SK-N-SH (cell line): ENCODE results near the gene POTEG. TPM values are rescaled to one million over a fixed set of nuclear protein-coding genes. Genes with fewer than 3 reads are reported as not detected.
"Not testable (repeated sequence)": the region's sequence is repeated elsewhere in the genome, so short reads cannot be mapped to it uniquely, and the experiment has no call there.

Experiments
- CTCF ChIA-PET: fragments of 300-600, 350-600 bp; formaldehyde crosslinking; extraction: SDS; loops from one replicate; lab custom pipeline; 2021; lab: Yijun Ruan, JAX
- POLR2A ChIA-PET: fragments of 350-600 bp; sonication (Branson Sonifier 250); formaldehyde crosslinking; extraction: SDS; loops from one replicate; lab custom pipeline; 2020; ENCODE audit warnings: antibody characterized with exemption, inconsistent platforms; lab: Yijun Ruan, JAX
- DNase-seq: peaks from one replicate; pipeline ENCODE4 v3.0.0; 2012
- H2AFZ ChIP-seq: fragments of 200-600 bp; sonication (generic); 2 replicates; pipeline ENCODE4 v1.8.1; 2016; ENCODE audit warnings: antibody characterized with exemption, mild to moderate bottlenecking, low read depth
- H3F3A ChIP-seq: fragments of 200-600 bp; sonication (generic); replicated peaks from 2 replicates; pipeline ENCODE3; 2016; ENCODE audit warnings: antibody characterized with exemption, mild to moderate bottlenecking; ENCODE audit not compliant: insufficient read depth
- H3K27ac ChIP-seq, 2 experiments: fragments of 200-500 bp in 1 of 2; fragments of 200-600 bp in 1 of 2; sonication (Bioruptor generic) in 1 of 2; sonication (generic), shearing (Covaris generic) in 1 of 2; 2 replicates each; pipeline versions ENCODE4 v1.5.1 to v1.6.1; 2014 to 2016; ENCODE audit warnings: low read depth in 2 of 2, inconsistent platforms in 1 of 2, low read length in 1 of 2, mild to moderate bottlenecking in 1 of 2, mixed read lengths in 1 of 2
- H3K27me3 ChIP-seq: fragments of 200-600 bp; sonication (generic), shearing (Covaris generic); 2 replicates; pipeline ENCODE4 v1.6.1; 2016; ENCODE audit warnings: mixed run types; ENCODE audit not compliant: insufficient read depth
- H3K36me3 ChIP-seq, 2 experiments: fragments of 200-500 bp in 1 of 2; fragments of 200-600 bp in 1 of 2; sonication (Bioruptor generic) in 1 of 2; sonication (generic) in 1 of 2; replicated peaks in 1 of 2; 2 replicates each; pipeline versions ENCODE3 to v1.5.1; 2014 to 2016; ENCODE audit warnings: low read length in 1 of 2, mild to moderate bottlenecking in 1 of 2; ENCODE audit not compliant: insufficient read depth in 2 of 2, control insufficient read depth in 1 of 2
- H3K4me1 ChIP-seq, 2 experiments: fragments of 200-500 bp in 1 of 2; fragments of 200-600 bp in 1 of 2; sonication (Bioruptor generic) in 1 of 2; sonication (generic), shearing (Covaris generic) in 1 of 2; 2 replicates each; pipeline versions ENCODE4 v1.5.1 to v1.6.1; 2014 to 2016; ENCODE audit warnings: low read depth in 1 of 2, low read length in 1 of 2, mixed run types in 1 of 2; ENCODE audit not compliant: insufficient read depth in 2 of 2, control insufficient read depth in 1 of 2
- H3K4me2 ChIP-seq: fragments of 200-600 bp; sonication (generic), shearing (Covaris generic); 2 replicates; pipeline ENCODE4 v1.6.1; 2017; ENCODE audit warnings: mixed run types
- H3K4me3 ChIP-seq, 2 experiments: fragments of 200-500 bp in 1 of 2; fragments of 200-600 bp in 1 of 2; sonication (Bioruptor generic) in 1 of 2; sonication (generic), shearing (Covaris generic) in 1 of 2; 2 replicates each; pipeline versions ENCODE4 v1.5.1 to v1.8.1; 2014 to 2016; ENCODE audit warnings: low read depth in 2 of 2, inconsistent platforms in 1 of 2, low read length in 1 of 2, mild to moderate bottlenecking in 1 of 2, mixed read lengths in 1 of 2, moderate library complexity in 1 of 2
- H3K79me2 ChIP-seq: fragments of 200-600 bp; sonication (generic); 2 replicates; pipeline ENCODE4 v1.8.1; 2017; ENCODE audit warnings: mild to moderate bottlenecking; ENCODE audit not compliant: insufficient read depth
- H3K9ac ChIP-seq: fragments of 200-600 bp; sonication (generic); 2 replicates; pipeline ENCODE4 v1.6.1; 2017; ENCODE audit warnings: mixed run types
- H3K9me2 ChIP-seq: fragments of 200-600 bp; sonication (generic); 2 replicates; pipeline ENCODE4 v1.6.1; 2017; ENCODE audit warnings: mixed run types
- H3K9me3 ChIP-seq: fragments of 200-600 bp; sonication (generic); 2 replicates; pipeline ENCODE4 v1.6.1; 2017; ENCODE audit warnings: mixed run types, mild to moderate bottlenecking, moderate library complexity
- H4K20me1 ChIP-seq: fragments of 200-600 bp; sonication (generic); 2 replicates; pipeline ENCODE4 v1.6.1; 2017; ENCODE audit warnings: mild to moderate bottlenecking, mixed run types; ENCODE audit not compliant: insufficient read depth
- CTCF ChIP-seq: fragments of 200-600 bp; sonication (generic); IDR thresholded peaks from 2 replicates; pipeline ENCODE4 v1.6.1; 2017; ENCODE audit warnings: antibody characterized with exemption, mild to moderate bottlenecking, moderate library complexity
- WGBS: methylation state at CpG from one replicate; pipeline ENCODE4 v1.1.6; 2017; ENCODE audit warnings: low lambda C conversion rate; 5-methylcytosine and 5-hydroxymethylcytosine counted together
- polyA plus RNA-seq, 3 experiments: library from polyadenylated mRNA; depleted of rRNA; stranded (reverse); fragments of >200 nt; gene quantifications; 2 replicates each; pipeline ENCODE4 v1.2.3, GENCODE V29; 2012

Gene POTEG
- polyA plus RNA-seq, 1 of the 3 experiments (the other 2 are of a cell fraction) = 0.43 TPM

- H3F3A ChIP-seq, POLR2A ChIA-PET, H3K9me2 ChIP-seq, CTCF ChIA-PET, DNase-seq, H3K9me3 ChIP-seq: not testable (repeated sequence)
- H2AFZ ChIP-seq = peak overlapping the region; percentile 70; the same call in 1 of the 2 replicates
- WGBS = 30% methylated on average over 49 of the region's 49 CpGs
- TF ChIP-seq CTCF = peak; percentile 40; the same call in 1 of the 2 replicates
- TF ChIP-seq, all 33 proteins: peak for 1; not testable (repeated sequence) for 32
- Histone ChIP-seq H3K4me3 (peak overlapping the region in 1 of 2 experiments; percentile 24; a peak in 1 of 4 replicates), H3K4me2 (peak overlapping the region; percentile 75), H3K27me3 (peaks cover 11% of the 10 kb centered on the region; the same call in 1 of the 2 replicates)
- not testable (repeated sequence) for H4K20me1 ChIP-seq, H3K79me2 ChIP-seq, H3K9ac ChIP-seq, H3K27ac ChIP-seq, H3K4me1 ChIP-seq, H3K36me3 ChIP-seq
Observed at GRCh38 chr14:19372813-19373500, 61.2 kb downstream of the POTEG start.

- 35% methylated on average over 5 of the region's 16 CpGs for WGBS
- CTCF ChIA-PET, POLR2A ChIA-PET: not testable (repeated sequence)
Observed at GRCh38 chr14:19371767-19372166, 62.4 kb downstream of the POTEG start.

GRCh38 chr14:19362803-19363202 lies 71.3 kb downstream of the POTEG start:
- H3K27ac ChIP-seq, H3K79me2 ChIP-seq, H3K9me3 ChIP-seq, H3K9me2 ChIP-seq, H3K27me3 ChIP-seq, H4K20me1 ChIP-seq, H3F3A ChIP-seq, H3K9ac ChIP-seq, H3K4me1 ChIP-seq, POLR2A ChIA-PET, CTCF ChIA-PET, H3K4me2 ChIP-seq, H3K4me3 ChIP-seq, H3K36me3 ChIP-seq, DNase-seq, H2AFZ ChIP-seq: not testable (repeated sequence)
- WGBS = 67% methylated on average over 6 of the region's 16 CpGs

More at GRCh38 chr14:19371767-19372166, 62.4 kb downstream of the POTEG start:
- H3K79me2 ChIP-seq, H3K9me2 ChIP-seq, H3K4me1 ChIP-seq, H3K4me3 ChIP-seq, H3K4me2 ChIP-seq, H3K27ac ChIP-seq, H3K9ac ChIP-seq, H4K20me1 ChIP-seq, H3K9me3 ChIP-seq, H3F3A ChIP-seq, H2AFZ ChIP-seq, H3K36me3 ChIP-seq, DNase-seq: not testable (repeated sequence)
- peaks cover 11% of the 10 kb centered on the region; the same call in 1 of the 2 replicates for H3K27me3 ChIP-seq

GRCh38 chr14:19362323-19362722 lies 71.8 kb downstream of the POTEG start:
- H3K4me2 ChIP-seq, CTCF ChIA-PET, H2AFZ ChIP-seq, H3K79me2 ChIP-seq, H3K27ac ChIP-seq, H3K9ac ChIP-seq, H3K4me1 ChIP-seq, DNase-seq, POLR2A ChIA-PET, H3K9me3 ChIP-seq, H3K9me2 ChIP-seq, H3K36me3 ChIP-seq, H3K4me3 ChIP-seq, H4K20me1 ChIP-seq, H3F3A ChIP-seq, H3K27me3 ChIP-seq: not testable (repeated sequence)
- WGBS = 36% methylated on average over 13 of the region's 18 CpGs

- H3K4me1 ChIP-seq, H2AFZ ChIP-seq, H3K27ac ChIP-seq, H3K36me3 ChIP-seq, H3F3A ChIP-seq, H3K9me2 ChIP-seq, H4K20me1 ChIP-seq, H3K9ac ChIP-seq, H3K79me2 ChIP-seq, H3K4me2 ChIP-seq, H3K9me3 ChIP-seq, POLR2A ChIA-PET, DNase-seq, CTCF ChIA-PET, H3K27me3 ChIP-seq, H3K4me3 ChIP-seq: not testable (repeated sequence)
- no CpG with 5 or more reads among the region's 38 CpGs for WGBS
Observed at GRCh38 chr14:19361636-19362253, 72.4 kb downstream of the POTEG start.
